Endothelial cell (in vitro differentiated cells): ENCODE measurements around the gene PDPK1. TPM values are rescaled to one million over a fixed set of nuclear protein-coding genes. Genes with fewer than 3 reads are reported as not detected.

Experiments
- DNase-seq: peaks from one replicate; pipeline ENCODE4 v3.0.0; 2021; ENCODE audit warnings: low spot score
- H3K27ac Mint-ChIP-seq: one replicate; pipeline ENCODE4 v1.8.0; 2021; ENCODE audit warnings: mixed read lengths, inconsistent platforms; ENCODE audit not compliant: unreplicated experiment
- H3K27me3 Mint-ChIP-seq: one replicate; pipeline ENCODE4 v1.8.0; 2021; ENCODE audit warnings: mild to moderate bottlenecking, moderate library complexity, mixed read lengths, inconsistent platforms; ENCODE audit not compliant: unreplicated experiment
- H3K36me3 Mint-ChIP-seq: one replicate; pipeline ENCODE4 v1.8.0; 2021; ENCODE audit warnings: mild to moderate bottlenecking, low read depth, mixed read lengths, inconsistent platforms; ENCODE audit not compliant: unreplicated experiment
- H3K4me1 Mint-ChIP-seq: one replicate; pipeline ENCODE4 v1.8.0; 2021; ENCODE audit warnings: mild to moderate bottlenecking, mixed read lengths, inconsistent platforms; ENCODE audit not compliant: unreplicated experiment
- H3K4me3 Mint-ChIP-seq: one replicate; pipeline ENCODE4 v1.8.0; 2021; ENCODE audit warnings: mild to moderate bottlenecking, mixed read lengths, inconsistent platforms; ENCODE audit not compliant: unreplicated experiment
- H3K9me3 Mint-ChIP-seq: one replicate; pipeline ENCODE4 v1.8.0; 2021; ENCODE audit warnings: mixed read lengths, inconsistent platforms; ENCODE audit not compliant: unreplicated experiment
- total RNA-seq: library from RNA; stranded (reverse); fragmentation: NEBNext Ultra II Directional; extraction: Animal tissue kit (Norgen Biotek cat#: 25700); gene quantifications from one replicate; pipeline ENCODE4 v1.2.1, GENCODE V29; 2021; ENCODE audit not compliant: unreplicated experiment
- TF ChIP-seq, protein P1 (sequence below): fragments of 200-600 bp; sonication (generic); IDR thresholded peaks from one replicate; pipeline ENCODE4 v1.5.0; 2021; ENCODE audit warnings: antibody characterized with exemption; ENCODE audit not compliant: unreplicated experiment

The PDPK1 gene
- total RNA-seq, 1 donor from 2014 or later, result 33.6 TPM

DNA sequence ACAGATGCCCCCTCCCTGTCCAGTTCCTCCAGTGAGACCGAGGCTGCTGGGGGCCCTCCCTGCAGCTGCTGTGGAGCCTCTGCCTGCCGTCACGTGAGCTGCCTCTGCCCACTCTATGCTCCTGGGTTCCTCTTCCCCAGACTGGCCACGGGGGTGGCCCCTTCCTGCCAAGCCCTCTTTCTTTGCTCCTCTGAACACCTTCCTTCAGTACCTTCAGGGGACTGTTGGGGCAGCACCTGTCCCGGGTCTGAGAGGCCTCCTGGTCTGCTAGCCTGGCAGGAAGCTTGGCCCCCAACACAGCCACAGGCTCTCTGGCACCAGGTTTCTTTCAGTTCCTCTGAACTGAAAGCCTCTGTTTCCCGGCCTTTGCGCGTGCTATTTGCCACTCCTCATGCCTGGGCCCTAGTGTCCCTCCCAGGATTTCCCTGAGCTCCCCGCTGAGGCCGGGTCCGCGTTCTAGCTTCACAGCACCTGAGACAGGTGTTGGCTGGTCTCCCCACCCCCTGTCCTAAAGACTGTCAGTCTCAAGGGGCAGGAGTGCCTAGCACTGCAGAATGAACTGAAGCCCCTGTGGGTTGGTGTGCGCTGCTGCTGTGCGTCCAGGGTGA, 30.7 kb upstream of the PDPK1 start:
- H3K4me1 Mint-ChIP-seq, result peaks cover 8% of the 10 kb centered on the region
- H3K4me3 Mint-ChIP-seq, result no peak overlapping the region
- no peak for DNase-seq
- H3K27ac Mint-ChIP-seq, result no peak overlapping the region
- TF ChIP-seq, protein P1, sequence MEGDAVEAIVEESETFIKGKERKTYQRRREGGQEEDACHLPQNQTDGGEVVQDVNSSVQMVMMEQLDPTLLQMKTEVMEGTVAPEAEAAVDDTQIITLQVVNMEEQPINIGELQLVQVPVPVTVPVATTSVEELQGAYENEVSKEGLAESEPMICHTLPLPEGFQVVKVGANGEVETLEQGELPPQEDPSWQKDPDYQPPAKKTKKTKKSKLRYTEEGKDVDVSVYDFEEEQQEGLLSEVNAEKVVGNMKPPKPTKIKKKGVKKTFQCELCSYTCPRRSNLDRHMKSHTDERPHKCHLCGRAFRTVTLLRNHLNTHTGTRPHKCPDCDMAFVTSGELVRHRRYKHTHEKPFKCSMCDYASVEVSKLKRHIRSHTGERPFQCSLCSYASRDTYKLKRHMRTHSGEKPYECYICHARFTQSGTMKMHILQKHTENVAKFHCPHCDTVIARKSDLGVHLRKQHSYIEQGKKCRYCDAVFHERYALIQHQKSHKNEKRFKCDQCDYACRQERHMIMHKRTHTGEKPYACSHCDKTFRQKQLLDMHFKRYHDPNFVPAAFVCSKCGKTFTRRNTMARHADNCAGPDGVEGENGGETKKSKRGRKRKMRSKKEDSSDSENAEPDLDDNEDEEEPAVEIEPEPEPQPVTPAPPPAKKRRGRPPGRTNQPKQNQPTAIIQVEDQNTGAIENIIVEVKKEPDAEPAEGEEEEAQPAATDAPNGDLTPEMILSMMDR, result no peak
- no peaks in the 10 kb centered on the region for H3K9me3 Mint-ChIP-seq
- H3K27me3 Mint-ChIP-seq, result peaks cover 12% of the 10 kb centered on the region
- no peaks in the 10 kb centered on the region for H3K36me3 Mint-ChIP-seq

DNA sequence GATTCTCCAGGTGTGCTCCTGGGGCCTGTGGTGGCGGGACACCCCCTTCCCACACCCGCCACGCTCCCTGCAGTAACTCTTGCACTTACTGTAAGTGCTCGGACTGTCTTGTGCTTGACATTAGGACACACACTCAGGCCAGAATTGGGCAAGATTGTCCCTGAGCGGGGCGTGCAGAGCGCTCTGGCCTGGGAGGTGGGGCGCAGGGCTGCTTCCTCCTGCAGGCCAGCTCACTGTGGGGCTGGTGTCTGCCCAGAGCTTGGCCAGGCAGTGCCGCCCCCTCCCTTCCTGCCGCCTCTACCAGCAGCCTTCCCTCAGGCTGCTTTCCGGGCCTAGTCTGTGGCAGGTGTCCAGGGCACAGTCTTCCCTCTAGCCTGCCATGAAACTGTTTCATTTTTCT, 30.2 kb upstream of the PDPK1 start:
- Mint-ChIP-seq H3K27me3 (peaks cover 17% of the 10 kb centered on the region), H3K4me3 (no peak overlapping the region), H3K36me3 (no peaks in the 10 kb centered on the region), H3K9me3 (no peaks in the 10 kb centered on the region), H3K27ac (no peak overlapping the region), H3K4me1 (peaks cover 10% of the 10 kb centered on the region)
- DNase-seq, result no peak
- TF ChIP-seq, protein P1, result no peak

DNA sequence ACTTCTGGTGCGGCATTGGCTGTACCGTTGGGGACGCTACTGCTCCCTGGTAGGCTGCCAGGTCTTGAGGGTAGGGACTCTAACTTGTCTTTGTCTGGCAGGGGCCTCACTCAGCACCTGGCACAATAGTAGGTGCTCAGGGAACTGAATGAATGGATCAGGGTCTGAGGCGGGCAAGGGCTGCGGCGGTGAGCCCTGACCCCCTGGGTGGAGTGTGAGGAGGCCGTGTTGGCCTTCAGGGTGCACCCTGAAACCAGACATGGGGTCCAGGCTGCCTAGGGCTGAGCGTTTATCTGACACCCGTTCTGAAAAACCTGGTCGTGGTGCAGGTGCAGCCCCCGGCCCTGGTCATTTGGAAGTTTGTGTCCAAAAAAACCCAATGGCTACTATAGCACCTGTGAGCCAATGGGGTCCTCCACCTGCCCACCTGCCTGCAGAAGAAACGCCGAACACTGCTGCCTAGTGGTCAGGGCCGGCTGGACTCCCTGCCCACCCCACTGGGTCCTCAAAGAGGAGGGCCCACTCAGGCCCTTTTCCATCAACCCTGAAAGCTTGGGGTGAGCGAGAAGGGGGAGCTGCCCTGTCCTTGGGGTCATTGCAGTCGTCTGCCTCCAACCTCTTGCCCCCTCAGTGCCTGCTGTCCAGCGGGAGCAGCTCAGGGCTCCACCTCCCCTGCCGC, 29.0 kb upstream of the PDPK1 start:
- Mint-ChIP-seq H3K27ac (no peak overlapping the region), H3K27me3 (peaks cover 18% of the 10 kb centered on the region), H3K9me3 (no peaks in the 10 kb centered on the region), H3K4me3 (no peak overlapping the region), H3K36me3 (no peaks in the 10 kb centered on the region), H3K4me1 (peaks cover 14% of the 10 kb centered on the region)
- no peak for DNase-seq
- TF ChIP-seq, protein P1, result no peak

DNA sequence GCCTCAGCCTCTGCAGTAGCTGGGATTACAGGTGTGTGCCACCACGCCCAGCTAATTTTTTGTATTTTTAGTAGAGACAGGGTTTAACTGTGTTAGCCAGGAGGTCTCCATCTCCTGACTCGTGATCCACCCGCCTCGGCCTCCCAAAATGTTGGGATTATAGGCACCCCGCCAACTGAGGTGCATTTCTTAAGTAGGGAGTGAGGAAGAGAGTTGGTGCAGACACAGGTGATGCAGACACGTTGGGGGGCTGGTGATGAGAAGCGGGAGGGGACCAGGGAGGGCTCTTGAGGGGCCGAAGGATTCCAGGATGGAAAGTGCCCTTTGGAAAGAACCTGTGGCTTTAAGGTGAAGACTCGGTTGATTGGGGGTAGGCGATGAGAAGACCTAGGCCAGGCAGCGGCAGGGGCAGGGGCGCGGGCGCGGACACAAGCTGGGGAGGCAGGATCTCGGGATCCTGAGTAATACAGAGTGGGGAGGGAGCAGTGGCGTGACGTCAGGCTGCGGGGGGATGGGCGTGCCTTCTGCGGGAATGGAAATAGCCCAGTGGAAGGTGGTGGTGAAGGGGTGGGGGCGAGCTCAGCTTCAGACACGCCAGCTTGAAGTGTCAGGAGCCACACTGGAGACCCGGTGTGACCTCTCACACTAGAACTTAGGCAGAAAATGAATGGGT, 26.6 kb upstream of the PDPK1 start:
- no peaks in the 10 kb centered on the region for H3K9me3 Mint-ChIP-seq
- H3K4me1 Mint-ChIP-seq, result peaks cover 31% of the 10 kb centered on the region
- peaks cover 4% of the 10 kb centered on the region for H3K36me3 Mint-ChIP-seq
- H3K27ac Mint-ChIP-seq, result no peak overlapping the region
- peaks cover 31% of the 10 kb centered on the region for H3K27me3 Mint-ChIP-seq
- no peak for DNase-seq
- no peak overlapping the region for H3K4me3 Mint-ChIP-seq
- TF ChIP-seq, protein P1, result no peak
